ENCODE measurements around the gene RUNDC3A.
A peak's percentile ranks its signal among the peaks of the same experiment; 100 is the strongest.

DNA sequence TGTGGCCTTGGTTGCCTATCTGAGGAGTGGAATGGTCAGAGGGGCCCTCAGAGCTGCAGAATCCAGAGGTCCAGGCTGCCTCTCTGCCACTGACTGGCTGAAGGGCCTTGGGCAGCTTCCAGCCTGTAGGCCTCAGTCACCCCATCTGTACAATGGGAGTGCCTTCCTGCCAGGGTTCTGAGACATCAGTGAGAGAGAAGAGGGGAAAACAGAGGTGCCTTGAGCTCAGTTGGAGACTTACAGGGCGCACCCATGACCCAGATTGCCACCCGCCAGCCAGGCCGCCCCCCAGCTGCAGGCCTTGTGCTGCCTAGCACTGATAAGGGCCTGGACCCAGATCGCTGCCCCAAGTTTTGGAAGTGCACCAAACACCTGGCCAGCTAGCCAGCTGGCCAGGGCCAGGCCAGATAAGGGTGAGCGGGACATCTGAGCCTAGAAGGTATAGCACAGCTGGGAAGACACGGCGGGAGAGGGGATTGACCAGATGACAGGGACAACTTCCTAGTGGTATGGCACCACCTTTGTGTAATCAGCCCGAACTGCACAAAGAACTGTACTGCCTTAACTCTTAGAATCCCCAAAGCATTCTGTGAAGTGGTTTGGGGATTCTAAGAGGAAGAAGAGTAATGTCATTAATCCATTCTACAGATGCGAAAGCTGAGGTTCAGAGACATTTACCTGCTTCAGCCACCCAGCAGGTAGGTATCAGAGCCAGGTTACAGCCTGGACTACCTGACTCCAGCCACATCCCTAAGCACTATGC, 41.8 kb upstream of the RUNDC3A start:
- TF ChIP-seq MAFF (IDR thresholded peaks at IDR 0.05; ENCODE audit: low read depth, low read length) (no peak), TCF7L2 (IDR thresholded peaks at IDR 0.05; ENCODE audit: low read depth, low read length) (no peak), HNF4G (IDR thresholded peaks at IDR 0.05; ENCODE audit: borderline replicate concordance, low read depth, low read length) (no peak), HNF4G (CRISPR knock-in tag; IDR thresholded peaks at IDR 0.05; ENCODE audit: borderline replicate concordance, low read depth) (no peak), KDM2A (CRISPR knock-in tag; IDR thresholded peaks at IDR 0.05; ENCODE audit: borderline replicate concordance, low read depth) (no peak), MXI1 (IDR thresholded peaks at IDR 0.05; ENCODE audit: borderline replicate concordance, low read depth, low read length) (no peak), ZKSCAN1 (IDR thresholded peaks at IDR 0.05; ENCODE audit: low read length) (no peak), FOSL1 (CRISPR knock-in tag; IDR thresholded peaks at IDR 0.05; ENCODE audit: borderline replicate concordance) (no peak), POLR2A (IDR thresholded peaks at IDR 0.05; ENCODE audit: insufficient read depth in 1 of 2, low read depth in 2 of 2, low read length in 2 of 2) (no peak), RAD21 (CRISPR knock-in tag; IDR thresholded peaks at IDR 0.05) (no peak), EP300 (IDR thresholded peaks at IDR 0.05; ENCODE audit: low read depth in 2 of 2, low read length in 2 of 2) (no peak), EP300 (CRISPR knock-in tag; IDR thresholded peaks at IDR 0.05; ENCODE audit: borderline replicate concordance) (no peak), ZNF24 (IDR thresholded peaks at IDR 0.05) (no peak), BHLHE40 (IDR thresholded peaks at IDR 0.05; ENCODE audit: low read length) (no peak), ATF7 (IDR thresholded peaks at IDR 0.05) (no peak), ATF7 (CRISPR knock-in tag; IDR thresholded peaks at IDR 0.05) (no peak)
- TF ChIP-seq, protein P1, sequence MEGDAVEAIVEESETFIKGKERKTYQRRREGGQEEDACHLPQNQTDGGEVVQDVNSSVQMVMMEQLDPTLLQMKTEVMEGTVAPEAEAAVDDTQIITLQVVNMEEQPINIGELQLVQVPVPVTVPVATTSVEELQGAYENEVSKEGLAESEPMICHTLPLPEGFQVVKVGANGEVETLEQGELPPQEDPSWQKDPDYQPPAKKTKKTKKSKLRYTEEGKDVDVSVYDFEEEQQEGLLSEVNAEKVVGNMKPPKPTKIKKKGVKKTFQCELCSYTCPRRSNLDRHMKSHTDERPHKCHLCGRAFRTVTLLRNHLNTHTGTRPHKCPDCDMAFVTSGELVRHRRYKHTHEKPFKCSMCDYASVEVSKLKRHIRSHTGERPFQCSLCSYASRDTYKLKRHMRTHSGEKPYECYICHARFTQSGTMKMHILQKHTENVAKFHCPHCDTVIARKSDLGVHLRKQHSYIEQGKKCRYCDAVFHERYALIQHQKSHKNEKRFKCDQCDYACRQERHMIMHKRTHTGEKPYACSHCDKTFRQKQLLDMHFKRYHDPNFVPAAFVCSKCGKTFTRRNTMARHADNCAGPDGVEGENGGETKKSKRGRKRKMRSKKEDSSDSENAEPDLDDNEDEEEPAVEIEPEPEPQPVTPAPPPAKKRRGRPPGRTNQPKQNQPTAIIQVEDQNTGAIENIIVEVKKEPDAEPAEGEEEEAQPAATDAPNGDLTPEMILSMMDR (CRISPR knock-in tag; IDR thresholded peaks at IDR 0.05): peak; percentile 52
